K562 (cell line): ENCODE measurements around the gene POR. TPM values are rescaled to one million over a fixed set of nuclear protein-coding genes. Genes with fewer than 3 reads are reported as not detected.

ENCODE experiments used
- MAFF ChIP-seq: IDR thresholded peaks from 2 replicates; pipeline ENCODE4 v1.6.1; 2012; ENCODE audit warnings: low read length, improper control_type of control experiment
- POLR2B ChIP-seq: fragments of 450-650 bp; IDR thresholded peaks from 2 replicates; pipeline ENCODE4 v1.6.1; 2018; ENCODE audit warnings: low read depth; ENCODE audit not compliant: partially characterized antibody
- RAD21 ChIP-seq, 2 experiments: fragments of 250-450 bp in 1 of 2; fragments of 450-650 bp in 1 of 2; sonication (Bioruptor Pico) in 1 of 2; formaldehyde crosslinking in 1 of 2; IDR thresholded peaks in 1 of 2; conservative IDR thresholded peaks in 1 of 2; 2 replicates each; pipeline versions ENCODE4 v1.4.0 to v1.8.0; 2020 to 2022; ENCODE audit warnings: mild to moderate bottlenecking in 2 of 2, moderate library complexity in 1 of 2
- RBM17 ChIP-seq: fragments of 200-400 bp; formaldehyde crosslinking; IDR thresholded peaks from 2 replicates; pipeline ENCODE4 v1.6.1; 2017; ENCODE audit warnings: low read depth, mild to moderate bottlenecking, low read length, borderline replicate concordance
- THAP12 ChIP-seq: fragments of 250-450 bp; sonication (Bioruptor Pico); IDR thresholded peaks from 2 replicates; pipeline ENCODE4 v1.9.0; 2021; ENCODE audit warnings: mild to moderate bottlenecking, inconsistent platforms
- ZFPM2 ChIP-seq: fragments of 250-450 bp; sonication (Bioruptor Pico); IDR thresholded peaks from 2 replicates; pipeline ENCODE4 v1.5.1; 2022; ENCODE audit warnings: mild to moderate bottlenecking
- ZNF263 ChIP-seq: sonication (generic); formaldehyde crosslinking; IDR thresholded peaks from 2 replicates; pipeline ENCODE4 v1.8.0; 2022; ENCODE audit warnings: mild to moderate bottlenecking, missing genetic modification reagents, borderline replicate concordance
- ZNF407 ChIP-seq: fragments of 450-650 bp; IDR thresholded peaks from 2 replicates; pipeline ENCODE4 v1.6.1; 2016; ENCODE audit warnings: low read depth
- polyA plus RNA-seq, 8 experiments: library from polyadenylated mRNA; depleted of rRNA in 4 of 8; stranded (reverse) in 5 of 8; unstranded in 3 of 8; fragments of >200 nt; fragmentation: Nextera tagmentation in 2 of 8; fragmentation: Illumina TruSeq in 1 of 8; extraction: Ambion mirVana in 2 of 8; extraction: Trizol in 1 of 8; gene quantifications; 2 replicates each; pipeline versions ENCODE4 v1.2.1 to v1.2.3, GENCODE V29; 2011 to 2014; ENCODE audit warnings: inconsistent platforms in 1 of 8, missing spikeins in 1 of 8
- total RNA-seq, 7 experiments: library from RNA; depleted of rRNA in 6 of 7; stranded (reverse); fragments of >200 nt in 6 of 7; fragmentation: Illumina TruSeq in 2 of 7; extraction: Trizol in 2 of 7; gene quantifications; 2 replicates each; pipeline versions ENCODE4 v1.2.1 to v1.2.3, GENCODE V29; 2011 to 2021; ENCODE audit warnings: low replicate concordance in 1 of 7
- TF ChIP-seq, protein P1 (sequence below): sonication (generic); formaldehyde crosslinking; IDR thresholded peaks from 2 replicates; pipeline ENCODE4 v1.8.1; 2023; ENCODE audit warnings: mild to moderate bottlenecking, missing genetic modification reagents
- TF ChIP-seq, protein P2 (sequence below), 3 experiments: fragments of 200-800 bp in 1 of 3; sonication (Bioruptor generic) in 1 of 3; sonication (generic) in 1 of 3; formaldehyde crosslinking in 1 of 3; IDR thresholded peaks; 2 replicates each; pipeline versions ENCODE4 v1.6.1 to v1.8.0; 2016 to 2022; ENCODE audit warnings: mild to moderate bottlenecking in 2 of 3, missing compliant biosample characterization in 2 of 3, missing genetic modification characterization in 2 of 3, missing genetic modification reagents in 1 of 3

Gene POR
- total and polyA plus RNA-seq, 9 of the 15 experiments (the other 6 are each of a cell fraction or from before 2014, with no cell fraction given), result 4.7 to 142 (median 40.8) TPM

DNA sequence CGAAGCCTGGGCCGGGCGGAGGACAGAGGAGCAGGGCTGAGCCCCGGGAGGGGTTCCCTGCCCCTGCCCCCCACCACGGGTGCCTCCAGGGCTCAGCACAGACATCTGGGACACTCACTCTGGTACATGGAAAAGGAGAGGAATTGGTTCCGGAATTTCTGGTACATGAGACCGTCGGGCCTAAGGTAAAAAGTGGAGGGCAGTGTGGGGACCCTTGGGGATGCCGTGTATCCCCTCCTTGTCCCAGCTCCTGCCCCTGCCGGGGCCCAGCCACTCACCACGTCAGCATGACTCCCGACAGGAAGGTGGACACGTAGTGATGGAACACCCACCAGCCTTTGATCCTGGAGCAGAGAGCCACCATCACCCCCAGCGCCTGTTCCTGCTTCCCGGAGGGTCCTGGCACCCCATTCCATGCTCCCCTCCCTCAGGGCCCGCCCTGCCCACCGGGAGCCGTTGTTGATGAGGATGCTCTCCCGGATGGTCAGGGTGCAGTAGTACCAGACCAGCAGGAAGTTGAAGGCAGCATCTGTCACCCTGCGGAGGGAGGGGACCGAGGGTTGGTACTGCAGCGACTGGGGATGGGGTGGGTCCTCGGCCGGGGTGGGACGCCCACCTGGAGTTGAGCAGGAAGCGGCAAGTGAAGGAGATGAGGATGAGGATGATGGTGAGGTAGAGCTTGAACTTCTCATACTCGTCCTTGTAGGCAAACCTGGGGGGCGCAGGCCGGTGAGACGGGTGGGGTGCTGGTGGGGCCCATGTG, 73.0 kb downstream of the POR start (continued):
- no peak for TF ChIP-seq THAP12
- no peak for TF ChIP-seq ZNF263 (CRISPR knock-in tag)
- TF ChIP-seq, protein P1, sequence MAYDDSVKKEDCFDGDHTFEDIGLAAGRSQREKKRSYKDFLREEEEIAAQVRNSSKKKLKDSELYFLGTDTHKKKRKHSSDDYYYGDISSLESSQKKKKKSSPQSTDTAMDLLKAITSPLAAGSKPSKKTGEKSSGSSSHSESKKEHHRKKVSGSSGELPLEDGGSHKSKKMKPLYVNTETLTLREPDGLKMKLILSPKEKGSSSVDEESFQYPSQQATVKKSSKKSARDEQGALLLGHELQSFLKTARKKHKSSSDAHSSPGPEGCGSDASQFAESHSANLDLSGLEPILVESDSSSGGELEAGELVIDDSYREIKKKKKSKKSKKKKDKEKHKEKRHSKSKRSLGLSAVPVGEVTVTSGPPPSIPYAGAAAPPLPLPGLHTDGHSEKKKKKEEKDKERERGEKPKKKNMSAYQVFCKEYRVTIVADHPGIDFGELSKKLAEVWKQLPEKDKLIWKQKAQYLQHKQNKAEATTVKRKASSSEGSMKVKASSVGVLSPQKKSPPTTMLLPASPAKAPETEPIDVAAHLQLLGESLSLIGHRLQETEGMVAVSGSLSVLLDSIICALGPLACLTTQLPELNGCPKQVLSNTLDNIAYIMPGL (CRISPR knock-in tag), result no peak
- TF ChIP-seq, protein P2, sequence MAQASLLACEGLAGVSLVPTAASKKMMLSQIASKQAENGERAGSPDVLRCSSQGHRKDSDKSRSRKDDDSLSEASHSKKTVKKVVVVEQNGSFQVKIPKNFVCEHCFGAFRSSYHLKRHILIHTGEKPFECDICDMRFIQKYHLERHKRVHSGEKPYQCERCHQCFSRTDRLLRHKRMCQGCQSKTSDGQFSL (CRISPR knock-in tag; IDR thresholded peaks at IDR 0.05), result 0 out of 2 replicates have a peak, but pooled peaks have one; percentile 24
- TF ChIP-seq, protein P2 (tag; IDR thresholded peaks at IDR 0.05), result no peak
- no peak for TF ChIP-seq RBM17
- TF ChIP-seq RAD21 (CRISPR knock-in tag; conservative IDR thresholded peaks at IDR 0.05 in 1 of 2, IDR thresholded peaks at IDR 0.05 in 1 of 2), result no peak
- TF ChIP-seq ZNF407, result no peak
- TF ChIP-seq MAFF, result no peak
- TF ChIP-seq POLR2B, result no peak
- no peak for TF ChIP-seq ZFPM2 (CRISPR knock-in tag)
